IMR-90 (cell line): Measurements from ENCODE around the gene NAIF1.

ENCODE experiments used
- BHLHE40 ChIP-seq: fragments of 150-350 bp; IDR thresholded peaks from 2 replicates; pipeline ENCODE4 v1.6.1; 2016; ENCODE audit warnings: mild to moderate bottlenecking, low read depth, low read length
- CEBPB ChIP-seq: IDR thresholded peaks from 2 replicates; pipeline ENCODE4 v1.6.1; 2012; ENCODE audit warnings: low read depth, low read length, improper control_type of control experiment
- CHD1 ChIP-seq: IDR thresholded peaks from 2 replicates; pipeline ENCODE4 v1.6.1; 2012; ENCODE audit warnings: low read depth, low read length, improper control_type of control experiment
- CTCF ChIP-seq: conservative IDR thresholded peaks from 2 replicates; pipeline ENCODE4 v1.5.1; 2012; ENCODE audit warnings: mild to moderate bottlenecking, low read depth, low read length, improper control_type of control experiment
- MAZ ChIP-seq: IDR thresholded peaks from 2 replicates; pipeline ENCODE4 v1.6.1; 2012; ENCODE audit warnings: low read depth, mild to moderate bottlenecking, low read length, improper control_type of control experiment, moderate library complexity, borderline replicate concordance
- MXI1 ChIP-seq: IDR thresholded peaks from 2 replicates; pipeline ENCODE4 v1.6.1; 2012; ENCODE audit warnings: low read depth, mild to moderate bottlenecking, low read length, moderate library complexity, borderline replicate concordance
- NFE2L2 ChIP-seq: fragments of 150-350 bp; IDR thresholded peaks from 2 replicates; pipeline ENCODE4 v1.6.1; 2016; ENCODE audit warnings: low read depth, mild to moderate bottlenecking, low read length
- POLR2A ChIP-seq: IDR thresholded peaks from 2 replicates; pipeline ENCODE4 v1.6.1; 2012; ENCODE audit warnings: mild to moderate bottlenecking, low read depth, low read length
- RCOR1 ChIP-seq: IDR thresholded peaks from 2 replicates; pipeline ENCODE4 v1.6.1; 2012; ENCODE audit warnings: mild to moderate bottlenecking, low read length, improper control_type of control experiment; ENCODE audit not compliant: insufficient replicate concordance
- RFX5 ChIP-seq: IDR thresholded peaks from 2 replicates; pipeline ENCODE4 v1.8.0; 2012; ENCODE audit warnings: low read depth, mild to moderate bottlenecking, low read length, moderate library complexity
- SMC3 ChIP-seq: fragments of 150-350 bp; IDR thresholded peaks from 2 replicates; pipeline ENCODE4 v1.6.1; 2016; ENCODE audit warnings: low read depth, mild to moderate bottlenecking, antibody characterized with exemption, low read length, moderate library complexity

- TF ChIP-seq CHD1, result no peak
- no peak for TF ChIP-seq CTCF
- no peak for TF ChIP-seq NFE2L2
- no peak for TF ChIP-seq CEBPB
- TF ChIP-seq POLR2A, result no peak
- no peak for TF ChIP-seq RFX5
- no peak for TF ChIP-seq BHLHE40
- no peak for TF ChIP-seq RCOR1
- no peak for TF ChIP-seq MAZ
- TF ChIP-seq MXI1, result no peak
- no peak for TF ChIP-seq SMC3
These were observed 25.1 kb downstream of the NAIF1 start for GRCh38 chr9:128042043-128042442.
